ENCODE results near the gene MACROD2.

DNA sequence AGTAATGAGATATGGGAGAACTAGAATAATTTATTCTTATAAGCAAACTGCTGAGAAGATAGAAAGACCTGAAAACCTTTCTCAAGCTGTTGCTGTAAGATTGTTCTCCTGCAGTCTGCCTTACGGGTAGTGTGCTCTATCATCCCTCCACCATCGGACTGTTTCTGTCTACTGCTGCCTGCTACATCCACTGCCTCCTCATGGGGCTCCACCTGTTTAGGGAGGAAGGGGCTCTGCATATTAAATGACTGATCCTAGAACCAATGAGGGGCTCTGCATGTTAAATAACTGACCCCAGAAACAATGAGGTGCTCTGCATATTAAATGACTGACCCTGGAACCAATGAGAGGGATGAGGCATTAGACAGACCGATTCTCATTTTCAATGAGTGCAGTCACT is 1923.3 kb downstream of the MACROD2 start:
- TF ChIP-seq, protein P1, sequence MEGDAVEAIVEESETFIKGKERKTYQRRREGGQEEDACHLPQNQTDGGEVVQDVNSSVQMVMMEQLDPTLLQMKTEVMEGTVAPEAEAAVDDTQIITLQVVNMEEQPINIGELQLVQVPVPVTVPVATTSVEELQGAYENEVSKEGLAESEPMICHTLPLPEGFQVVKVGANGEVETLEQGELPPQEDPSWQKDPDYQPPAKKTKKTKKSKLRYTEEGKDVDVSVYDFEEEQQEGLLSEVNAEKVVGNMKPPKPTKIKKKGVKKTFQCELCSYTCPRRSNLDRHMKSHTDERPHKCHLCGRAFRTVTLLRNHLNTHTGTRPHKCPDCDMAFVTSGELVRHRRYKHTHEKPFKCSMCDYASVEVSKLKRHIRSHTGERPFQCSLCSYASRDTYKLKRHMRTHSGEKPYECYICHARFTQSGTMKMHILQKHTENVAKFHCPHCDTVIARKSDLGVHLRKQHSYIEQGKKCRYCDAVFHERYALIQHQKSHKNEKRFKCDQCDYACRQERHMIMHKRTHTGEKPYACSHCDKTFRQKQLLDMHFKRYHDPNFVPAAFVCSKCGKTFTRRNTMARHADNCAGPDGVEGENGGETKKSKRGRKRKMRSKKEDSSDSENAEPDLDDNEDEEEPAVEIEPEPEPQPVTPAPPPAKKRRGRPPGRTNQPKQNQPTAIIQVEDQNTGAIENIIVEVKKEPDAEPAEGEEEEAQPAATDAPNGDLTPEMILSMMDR (conservative IDR thresholded peaks at IDR 0.05 in 1 of 2, IDR thresholded peaks at IDR 0.05 in 1 of 2; ENCODE audit: extremely low read depth in 1 of 2, insufficient read depth in 1 of 2, low read depth in 1 of 2, low read length in 2 of 2): no peak
- TF ChIP-seq EZH2 (IDR thresholded peaks at IDR 0.05; ENCODE audit: borderline replicate concordance, low read length): no peak

Measured in mammary epithelial cell (primary cell).